Kidney epithelial cell (primary cell): ENCODE results near the gene COA5. TPM values are rescaled to one million over a fixed set of nuclear protein-coding genes. Genes with fewer than 3 reads are reported as not detected.

Experiments
- DNase-seq: peaks from one replicate; pipeline ENCODE4 v3.0.0-alpha.2; 2010; ENCODE audit warnings: low read depth
- H3K27me3 ChIP-seq: 2 replicates; pipeline ENCODE4 v1.6.0; 2011; ENCODE audit warnings: low read length; ENCODE audit not compliant: control insufficient read depth, insufficient read depth
- H3K36me3 ChIP-seq: 2 replicates; pipeline ENCODE4 v1.5.1; 2011; ENCODE audit warnings: low read length; ENCODE audit not compliant: control insufficient read depth, insufficient read depth
- H3K4me3 ChIP-seq: 2 replicates; pipeline ENCODE4 v1.5.1; 2011; ENCODE audit warnings: low read depth, mild to moderate bottlenecking, control low read depth, low read length
- total RNA-seq: library from RNA; depleted of rRNA; stranded (reverse); fragments of >200 nt; gene quantifications from 2 replicates; pipeline ENCODE4 v1.2.3, GENCODE V29; 2015
- TF ChIP-seq, protein P1 (sequence below): IDR thresholded peaks from 2 replicates; pipeline ENCODE4 v1.5.1; 2011; ENCODE audit warnings: mild to moderate bottlenecking, moderate library complexity, low read length, control low read depth, inconsistent platforms; ENCODE audit not compliant: insufficient read depth, poor library complexity, severe bottlenecking

Gene COA5
- total RNA-seq, 1 donor from 2014 or later, result 24.9 TPM

DNA sequence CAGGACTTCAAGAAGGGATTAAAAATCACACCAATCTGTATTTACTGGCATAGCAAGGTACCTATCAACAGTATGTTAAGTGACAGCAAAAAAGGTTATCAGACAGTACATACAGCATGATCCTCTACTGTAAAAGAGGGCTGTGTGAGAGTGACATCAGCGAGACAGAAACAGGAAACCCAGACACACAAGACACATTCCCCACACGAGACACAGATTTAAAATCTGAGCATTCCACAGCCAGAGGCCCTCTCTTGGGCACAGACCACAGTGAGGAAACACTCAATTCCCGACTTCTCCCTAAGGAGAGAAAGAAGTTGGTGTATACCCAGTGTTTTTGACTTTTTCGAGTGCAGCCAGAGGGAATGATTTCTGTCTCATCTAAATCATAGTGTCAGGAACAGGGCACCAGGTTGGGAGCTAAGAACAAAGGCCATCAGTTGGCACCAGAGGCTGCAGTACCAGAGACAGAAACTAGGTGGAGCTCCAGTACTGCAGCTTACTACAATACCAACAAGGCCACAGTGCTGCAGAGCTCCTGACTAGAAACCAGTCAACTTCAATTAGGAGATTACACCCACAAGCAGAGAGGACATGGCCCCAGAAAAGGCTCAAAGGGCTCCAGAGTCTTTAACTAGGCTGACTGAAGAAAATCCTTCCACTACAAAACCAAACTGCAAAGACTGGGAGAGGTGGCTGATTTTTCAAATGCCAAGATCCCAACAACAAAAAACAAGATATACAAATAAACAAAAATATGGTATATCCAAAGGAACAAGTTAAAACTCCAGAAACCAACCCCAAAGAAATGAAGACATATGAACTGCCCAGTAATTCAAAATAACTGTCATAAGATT is 41.1 kb upstream of the COA5 start:
- Histone ChIP-seq H3K4me3 (no peak overlapping the region), H3K36me3 (no peaks in the 10 kb centered on the region), H3K27me3 (no peaks in the 10 kb centered on the region)
- TF ChIP-seq, protein P1, sequence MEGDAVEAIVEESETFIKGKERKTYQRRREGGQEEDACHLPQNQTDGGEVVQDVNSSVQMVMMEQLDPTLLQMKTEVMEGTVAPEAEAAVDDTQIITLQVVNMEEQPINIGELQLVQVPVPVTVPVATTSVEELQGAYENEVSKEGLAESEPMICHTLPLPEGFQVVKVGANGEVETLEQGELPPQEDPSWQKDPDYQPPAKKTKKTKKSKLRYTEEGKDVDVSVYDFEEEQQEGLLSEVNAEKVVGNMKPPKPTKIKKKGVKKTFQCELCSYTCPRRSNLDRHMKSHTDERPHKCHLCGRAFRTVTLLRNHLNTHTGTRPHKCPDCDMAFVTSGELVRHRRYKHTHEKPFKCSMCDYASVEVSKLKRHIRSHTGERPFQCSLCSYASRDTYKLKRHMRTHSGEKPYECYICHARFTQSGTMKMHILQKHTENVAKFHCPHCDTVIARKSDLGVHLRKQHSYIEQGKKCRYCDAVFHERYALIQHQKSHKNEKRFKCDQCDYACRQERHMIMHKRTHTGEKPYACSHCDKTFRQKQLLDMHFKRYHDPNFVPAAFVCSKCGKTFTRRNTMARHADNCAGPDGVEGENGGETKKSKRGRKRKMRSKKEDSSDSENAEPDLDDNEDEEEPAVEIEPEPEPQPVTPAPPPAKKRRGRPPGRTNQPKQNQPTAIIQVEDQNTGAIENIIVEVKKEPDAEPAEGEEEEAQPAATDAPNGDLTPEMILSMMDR, result peak; percentile 99
- DNase-seq, result peak; percentile 38

- TF ChIP-seq, protein P1, result no peak
- H3K4me3 ChIP-seq, result no peak overlapping the region
- H3K36me3 ChIP-seq, result no peaks in the 10 kb centered on the region
- DNase-seq, result no peak
- H3K27me3 ChIP-seq, result no peaks in the 10 kb centered on the region
Measured at GRCh38 chr2:98648451-98648850, 40.1 kb upstream of the COA5 start.

- Histone ChIP-seq H3K4me3 (no peak overlapping the region), H3K36me3 (no peaks in the 10 kb centered on the region), H3K27me3 (no peaks in the 10 kb centered on the region)
- no peak for DNase-seq
- TF ChIP-seq, protein P1, result no peak
Measured at GRCh38 chr2:98647636-98648035, 39.3 kb upstream of the COA5 start.

- Histone ChIP-seq H3K36me3 (no peaks in the 10 kb centered on the region), H3K27me3 (no peaks in the 10 kb centered on the region), H3K4me3 (no peak overlapping the region)
- TF ChIP-seq, protein P1, result no peak
- no peak for DNase-seq
Measured at GRCh38 chr2:98643496-98644100, 35.3 kb upstream of the COA5 start.

- TF ChIP-seq, protein P1, result no peak
- H3K36me3 ChIP-seq, result no peaks in the 10 kb centered on the region
- no peak for DNase-seq
- H3K27me3 ChIP-seq, result no peaks in the 10 kb centered on the region
- H3K4me3 ChIP-seq, result no peak overlapping the region
Measured at GRCh38 chr2:98637401-98638147, 29.3 kb upstream of the COA5 start.
